Neural cell (in vitro differentiated cells): Measurements from ENCODE around the gene ZC3H12C.

Experiments used
- EZH2 ChIP-seq: fragments of 200-600, 300-800 bp; shearing (Covaris generic), sonication (generic); IDR thresholded peaks from 2 replicates; pipeline ENCODE4 v1.6.1; 2014; ENCODE audit warnings: antibody characterized with exemption, low read length, borderline replicate concordance, mild to moderate bottlenecking; ENCODE audit not compliant: insufficient read depth, poor library complexity, severe bottlenecking
- POLR2AphosphoS5 ChIP-seq: IDR thresholded peaks from 2 replicates; pipeline ENCODE4 v1.6.1; 2012
- RAD21 ChIP-seq: fragments of 450-650 bp; conservative IDR thresholded peaks from 2 replicates; pipeline ENCODE4 v1.6.1; 2014; ENCODE audit warnings: antibody characterized with exemption, mild to moderate bottlenecking, moderate library complexity
- SMC3 ChIP-seq: fragments of 450-650 bp; conservative IDR thresholded peaks from 2 replicates; pipeline ENCODE4 v1.6.1; 2014; ENCODE audit warnings: antibody characterized with exemption, mild to moderate bottlenecking, moderate library complexity; ENCODE audit not compliant: poor library complexity
- TAF1 ChIP-seq: IDR thresholded peaks from 2 replicates; pipeline ENCODE4 v1.6.1; 2012; ENCODE audit warnings: low read depth
- TF ChIP-seq, protein P1 (sequence below): fragments of 450-650 bp; IDR thresholded peaks from 2 replicates; pipeline ENCODE4 v1.5.1; 2014; ENCODE audit warnings: antibody characterized with exemption, mild to moderate bottlenecking, moderate library complexity; ENCODE audit not compliant: poor library complexity, severe bottlenecking
- TF ChIP-seq, protein P2 (sequence below): IDR thresholded peaks from 2 replicates; pipeline ENCODE4 v1.6.1; 2012; ENCODE audit warnings: borderline replicate concordance

DNA sequence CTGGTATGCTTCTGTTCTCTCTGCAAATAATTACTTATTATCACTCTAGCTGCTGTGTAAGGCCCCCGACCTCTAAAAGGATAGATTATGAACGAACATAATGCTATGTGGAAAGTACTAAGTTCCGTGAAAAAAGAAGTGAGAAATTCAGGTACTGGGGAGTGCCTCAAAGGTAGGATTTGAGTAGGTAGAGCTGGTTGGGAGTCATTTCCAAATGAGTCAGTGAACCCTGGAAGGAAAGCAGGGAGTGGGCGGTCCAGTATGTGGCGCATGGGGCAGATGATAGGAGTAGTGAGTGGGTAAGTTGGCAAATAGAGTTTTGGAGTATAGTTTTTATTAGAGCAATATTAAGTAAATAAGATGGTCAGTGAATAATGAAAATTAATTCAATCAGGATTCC is 2.4 kb downstream of the ZC3H12C start:
- TF ChIP-seq, protein P1, sequence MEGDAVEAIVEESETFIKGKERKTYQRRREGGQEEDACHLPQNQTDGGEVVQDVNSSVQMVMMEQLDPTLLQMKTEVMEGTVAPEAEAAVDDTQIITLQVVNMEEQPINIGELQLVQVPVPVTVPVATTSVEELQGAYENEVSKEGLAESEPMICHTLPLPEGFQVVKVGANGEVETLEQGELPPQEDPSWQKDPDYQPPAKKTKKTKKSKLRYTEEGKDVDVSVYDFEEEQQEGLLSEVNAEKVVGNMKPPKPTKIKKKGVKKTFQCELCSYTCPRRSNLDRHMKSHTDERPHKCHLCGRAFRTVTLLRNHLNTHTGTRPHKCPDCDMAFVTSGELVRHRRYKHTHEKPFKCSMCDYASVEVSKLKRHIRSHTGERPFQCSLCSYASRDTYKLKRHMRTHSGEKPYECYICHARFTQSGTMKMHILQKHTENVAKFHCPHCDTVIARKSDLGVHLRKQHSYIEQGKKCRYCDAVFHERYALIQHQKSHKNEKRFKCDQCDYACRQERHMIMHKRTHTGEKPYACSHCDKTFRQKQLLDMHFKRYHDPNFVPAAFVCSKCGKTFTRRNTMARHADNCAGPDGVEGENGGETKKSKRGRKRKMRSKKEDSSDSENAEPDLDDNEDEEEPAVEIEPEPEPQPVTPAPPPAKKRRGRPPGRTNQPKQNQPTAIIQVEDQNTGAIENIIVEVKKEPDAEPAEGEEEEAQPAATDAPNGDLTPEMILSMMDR, result no peak
- TF ChIP-seq POLR2AphosphoS5 (no peak), RAD21 (no peak), TAF1 (no peak), SMC3 (no peak), EZH2 (no peak)
- TF ChIP-seq, protein P2, sequence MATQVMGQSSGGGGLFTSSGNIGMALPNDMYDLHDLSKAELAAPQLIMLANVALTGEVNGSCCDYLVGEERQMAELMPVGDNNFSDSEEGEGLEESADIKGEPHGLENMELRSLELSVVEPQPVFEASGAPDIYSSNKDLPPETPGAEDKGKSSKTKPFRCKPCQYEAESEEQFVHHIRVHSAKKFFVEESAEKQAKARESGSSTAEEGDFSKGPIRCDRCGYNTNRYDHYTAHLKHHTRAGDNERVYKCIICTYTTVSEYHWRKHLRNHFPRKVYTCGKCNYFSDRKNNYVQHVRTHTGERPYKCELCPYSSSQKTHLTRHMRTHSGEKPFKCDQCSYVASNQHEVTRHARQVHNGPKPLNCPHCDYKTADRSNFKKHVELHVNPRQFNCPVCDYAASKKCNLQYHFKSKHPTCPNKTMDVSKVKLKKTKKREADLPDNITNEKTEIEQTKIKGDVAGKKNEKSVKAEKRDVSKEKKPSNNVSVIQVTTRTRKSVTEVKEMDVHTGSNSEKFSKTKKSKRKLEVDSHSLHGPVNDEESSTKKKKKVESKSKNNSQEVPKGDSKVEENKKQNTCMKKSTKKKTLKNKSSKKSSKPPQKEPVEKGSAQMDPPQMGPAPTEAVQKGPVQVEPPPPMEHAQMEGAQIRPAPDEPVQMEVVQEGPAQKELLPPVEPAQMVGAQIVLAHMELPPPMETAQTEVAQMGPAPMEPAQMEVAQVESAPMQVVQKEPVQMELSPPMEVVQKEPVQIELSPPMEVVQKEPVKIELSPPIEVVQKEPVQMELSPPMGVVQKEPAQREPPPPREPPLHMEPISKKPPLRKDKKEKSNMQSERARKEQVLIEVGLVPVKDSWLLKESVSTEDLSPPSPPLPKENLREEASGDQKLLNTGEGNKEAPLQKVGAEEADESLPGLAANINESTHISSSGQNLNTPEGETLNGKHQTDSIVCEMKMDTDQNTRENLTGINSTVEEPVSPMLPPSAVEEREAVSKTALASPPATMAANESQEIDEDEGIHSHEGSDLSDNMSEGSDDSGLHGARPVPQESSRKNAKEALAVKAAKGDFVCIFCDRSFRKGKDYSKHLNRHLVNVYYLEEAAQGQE, result no peak
